HEK293T (cell line): ENCODE measurements around the gene DNAJB12.
A peak's percentile ranks its signal among the peaks of the same experiment; 100 is the strongest.

Experiments
- CTCF ChIA-PET: fragments of 350-600 bp; formaldehyde crosslinking; extraction: SDS; loops from one replicate; lab custom pipeline; 2021; ENCODE audit warnings: antibody characterized with exemption, inconsistent platforms; lab: Yijun Ruan, JAX
- POLR2A ChIA-PET: fragments of 350-600 bp; formaldehyde crosslinking; extraction: SDS; loops from one replicate; lab custom pipeline; 2020; ENCODE audit warnings: antibody characterized with exemption, inconsistent platforms; lab: Yijun Ruan, JAX
- DNase-seq: peaks from one replicate; pipeline ENCODE4 v3.0.0; 2012; ENCODE audit warnings: mixed read lengths; ENCODE audit errors: extremely low spot score
- ARNT ChIP-seq: fragments of 450-650 bp; IDR thresholded peaks from 2 replicates; pipeline ENCODE4 v1.6.1; 2017; ENCODE audit warnings: mild to moderate bottlenecking
- BHLHE40 ChIP-seq: fragments of 450-650 bp; IDR thresholded peaks from 2 replicates; pipeline ENCODE4 v1.6.1; 2016; ENCODE audit warnings: mild to moderate bottlenecking, moderate library complexity, borderline replicate concordance
- CTBP1 ChIP-seq: fragments of 450-650 bp; IDR thresholded peaks from 2 replicates; pipeline ENCODE4 v1.6.1; 2016; ENCODE audit warnings: borderline replicate concordance
- ELF4 ChIP-seq: fragments of 450-650 bp; IDR thresholded peaks from 2 replicates; pipeline ENCODE4 v1.6.1; 2017; ENCODE audit warnings: antibody characterized with exemption
- FOXA1 ChIP-seq: fragments of 450-650 bp; IDR thresholded peaks from 2 replicates; pipeline ENCODE4 v1.6.1; 2016; ENCODE audit warnings: mild to moderate bottlenecking
- FOXK2 ChIP-seq: fragments of 450-650 bp; IDR thresholded peaks from 2 replicates; pipeline ENCODE4 v1.6.1; 2016; ENCODE audit warnings: mild to moderate bottlenecking
- FOXM1 ChIP-seq: fragments of 450-650 bp; IDR thresholded peaks from 2 replicates; pipeline ENCODE4 v1.6.1; 2017; ENCODE audit warnings: mild to moderate bottlenecking, borderline replicate concordance
- HDGF ChIP-seq: fragments of 450-650 bp; IDR thresholded peaks from 2 replicates; pipeline ENCODE4 v1.6.1; 2017; ENCODE audit warnings: antibody characterized with exemption, borderline replicate concordance
- L3MBTL2 ChIP-seq: fragments of 450-650 bp; conservative IDR thresholded peaks from 2 replicates; pipeline ENCODE4 v1.6.1; 2016; ENCODE audit warnings: mild to moderate bottlenecking
- LEF1 ChIP-seq: fragments of 450-650 bp; IDR thresholded peaks from 2 replicates; pipeline ENCODE4 v1.6.1; 2017; ENCODE audit warnings: mild to moderate bottlenecking, borderline replicate concordance
- NFRKB ChIP-seq: fragments of 450-650 bp; IDR thresholded peaks from 2 replicates; pipeline ENCODE4 v1.6.1; 2016; ENCODE audit warnings: mild to moderate bottlenecking, moderate library complexity
- PKNOX1 ChIP-seq: fragments of 450-650 bp; IDR thresholded peaks from 2 replicates; pipeline ENCODE4 v1.6.1; 2016
- SP1 ChIP-seq: fragments of 450-650 bp; IDR thresholded peaks from 2 replicates; pipeline ENCODE4 v1.6.1; 2017
- SUZ12 ChIP-seq: fragments of 450-650 bp; IDR thresholded peaks from 2 replicates; pipeline ENCODE4 v1.6.1; 2016; ENCODE audit warnings: mild to moderate bottlenecking
- TARDBP ChIP-seq: fragments of 450-650 bp; IDR thresholded peaks from 2 replicates; pipeline ENCODE4 v1.6.1; 2016
- ZNF384 ChIP-seq: fragments of 450-650 bp; IDR thresholded peaks from 2 replicates; pipeline ENCODE4 v1.6.1; 2016

The DNAJB12 gene

GRCh38 chr10:72375585-72375984 is 20.9 kb upstream of the DNAJB12 start:
- ChIA-PET POLR2A (no interaction called here), CTCF (interaction anchor here (0.7 to 0.8 kb wide), 2 partner anchors 14 to 83 kb away, joined by 3 read pairs; no protein-coding TSS in a partner anchor)
- DNase-seq = peak; percentile 15

DNA sequence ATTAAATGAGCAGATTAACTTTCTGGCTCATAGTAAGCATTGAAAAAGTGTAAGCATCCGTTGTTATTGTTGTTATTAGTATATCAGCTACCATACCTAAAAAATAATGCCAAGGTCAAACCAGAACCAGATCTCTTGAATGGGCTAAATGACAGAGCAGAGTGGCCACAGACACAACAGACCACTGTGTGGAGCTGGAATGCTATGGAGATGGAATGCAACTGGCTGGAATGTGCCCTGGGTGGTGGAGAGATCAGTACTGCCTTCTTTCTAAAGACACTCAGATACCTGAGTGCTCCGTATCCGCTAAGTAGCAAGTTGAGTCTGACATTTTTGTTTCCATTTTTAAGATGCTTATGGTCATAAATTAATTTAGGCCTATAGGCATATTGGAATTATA is 20.5 kb upstream of the DNAJB12 start:
- TF ChIP-seq FOXK2 = no peak
- no peak for TF ChIP-seq SUZ12
- no peak for TF ChIP-seq BHLHE40
- TF ChIP-seq CTBP1 = no peak
- TF ChIP-seq HDGF = no peak
- no peak for TF ChIP-seq ELF4
- ChIA-PET CTCF (interaction anchor here (0.7 kb wide), 2 partner anchors 7 to 83 kb away, joined by 3 to 5 read pairs; no protein-coding TSS in a partner anchor), POLR2A (no interaction called here)
- DNase-seq = no peak

More at GRCh38 chr10:72375585-72375984, 20.9 kb upstream of the DNAJB12 start:
- TF ChIP-seq BHLHE40 (no peak), FOXM1 (no peak)

- TF ChIP-seq HDGF (no peak), L3MBTL2 (no peak), FOXK2 (no peak), CTBP1 (no peak), ARNT (no peak), FOXM1 (no peak), TARDBP (no peak), LEF1 (no peak), ZNF384 (no peak), FOXA1 (no peak), SP1 (no peak)
- POLR2A ChIA-PET = no interaction called here
- CTCF ChIA-PET = no interaction called here
- no peak for DNase-seq
These were observed 15.5 kb upstream of the DNAJB12 start for GRCh38 chr10:72370201-72370722.

- TF ChIP-seq SUZ12 (no peak), NFRKB (no peak), BHLHE40 (no peak), L3MBTL2 (no peak), PKNOX1 (no peak), ZNF384 (no peak), FOXK2 (no peak), ELF4 (no peak), TARDBP (no peak), ARNT (no peak), FOXA1 (no peak), CTBP1 (no peak), LEF1 (no peak), HDGF (no peak), SP1 (no peak), FOXM1 (no peak)
- ChIA-PET CTCF (no interaction called here), POLR2A (interaction anchor here (1.3 kb wide), 1 partner anchor 259 kb away, joined by 3 read pairs; the partner anchor contains the start of gene MICU1)
- DNase-seq = no peak
These were observed 12.7 kb upstream of the DNAJB12 start for GRCh38 chr10:72367301-72367960.

DNA sequence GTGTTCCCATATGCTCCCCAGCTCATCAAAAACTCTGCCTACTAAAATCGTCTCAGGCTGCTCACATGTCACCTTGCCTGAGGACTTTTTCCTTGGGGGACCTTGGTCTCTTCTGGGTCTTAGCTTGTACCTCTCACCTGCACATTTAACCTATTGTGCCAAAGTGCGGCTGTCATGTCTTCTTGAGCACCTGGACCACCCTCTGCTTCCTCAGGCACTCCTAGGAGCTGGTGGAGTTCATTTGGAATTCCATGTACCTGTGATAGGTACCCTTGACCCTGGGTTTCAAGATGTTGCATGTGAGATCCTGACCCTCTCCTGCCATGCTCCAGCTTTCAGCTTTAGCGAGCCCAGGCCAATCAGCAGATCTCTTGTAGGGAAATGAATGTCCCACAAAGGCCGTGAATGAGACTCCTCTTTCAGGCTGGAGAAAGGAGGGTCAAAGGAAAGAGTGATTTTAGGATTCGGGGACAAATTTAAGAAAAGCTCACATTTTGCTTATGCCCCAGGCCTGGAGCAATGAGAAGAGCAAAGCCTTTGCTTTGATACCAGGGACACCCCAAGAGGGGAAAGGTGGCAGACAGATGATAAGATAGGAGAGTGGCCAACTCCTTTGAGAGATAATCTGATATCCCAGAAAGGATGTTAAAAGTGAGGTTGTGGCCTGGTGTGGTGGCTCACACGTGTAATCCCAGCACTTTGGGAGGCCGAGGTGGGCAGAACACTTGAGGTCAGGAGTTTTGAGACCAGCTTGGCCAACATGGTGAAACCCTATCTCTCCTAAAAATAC is 10.6 kb upstream of the DNAJB12 start:
- CTCF ChIA-PET = interaction anchor here (0.6 to 1.6 kb wide), 5 partner anchors 10 to 510 kb away, joined by 3 to 6 read pairs (median 3); partner anchors contain the start of gene DNAJB12
- DNase-seq = no peak
- POLR2A ChIA-PET = interaction anchor here (0.9 to 2.3 kb wide), 2 partner anchors 10 to 509 kb away, joined by 3 to 11 read pairs; partner anchors contain the start of gene DNAJB12
- TF ChIP-seq NFRKB (no peak), ZNF384 (no peak), BHLHE40 (no peak), ELF4 (no peak), ARNT (no peak), SUZ12 (no peak), HDGF (no peak), CTBP1 (no peak), PKNOX1 (no peak), FOXK2 (no peak), FOXM1 (no peak), FOXA1 (no peak), LEF1 (no peak), TARDBP (no peak), L3MBTL2 (no peak), SP1 (no peak)

DNA sequence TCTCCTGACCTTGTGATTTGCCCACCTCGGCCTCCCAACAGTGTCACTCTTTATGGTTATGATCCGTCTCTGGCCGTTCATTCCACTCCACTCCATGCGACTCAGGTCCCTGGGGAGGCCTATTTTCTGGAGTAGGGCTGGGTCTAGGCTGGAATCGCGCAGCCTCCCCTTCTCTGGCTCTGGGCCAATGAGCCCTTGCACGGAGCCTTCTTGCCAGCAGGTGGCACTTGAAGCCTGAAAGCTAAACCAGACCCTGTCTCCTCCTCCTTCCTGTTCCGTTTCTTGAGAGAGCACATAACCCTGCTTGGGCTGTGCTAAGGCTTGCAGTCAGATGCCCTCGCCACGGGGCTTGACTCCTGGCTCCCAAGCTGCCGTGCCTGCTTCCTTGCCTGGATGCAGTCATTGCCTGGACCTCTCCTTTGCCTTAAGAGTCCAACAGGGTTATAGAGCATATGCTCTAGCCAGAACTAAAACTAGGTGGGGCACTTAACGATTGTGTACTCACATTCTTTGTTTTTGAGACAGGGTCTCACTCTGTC is 9.6 kb upstream of the DNAJB12 start:
- CTCF ChIA-PET = interaction anchor here (0.9 to 1.6 kb wide), 3 partner anchors 9 to 511 kb away, joined by 3 to 6 read pairs (median 4); partner anchors contain the start of gene DNAJB12
- POLR2A ChIA-PET = interaction anchor here (2.3 kb wide), 1 partner anchor 9 kb away, joined by 11 read pairs; the partner anchor contains the start of gene DNAJB12
- TF ChIP-seq PKNOX1 = no peak
- TF ChIP-seq FOXK2 = no peak
- no peak for TF ChIP-seq NFRKB
- no peak for TF ChIP-seq HDGF
- no peak for TF ChIP-seq FOXA1
- TF ChIP-seq ARNT = no peak
- TF ChIP-seq BHLHE40 = no peak

More for the DNA sequence above, 9.6 kb upstream of the DNAJB12 start:
- DNase-seq = peak; percentile 90
